Colon (tissue), 2 donors: ENCODE measurements around the gene CEP250.
"Not testable (repeated sequence)": the region's sequence is repeated elsewhere in the genome, so short reads cannot be mapped to it uniquely, and the experiment has no call there.

Source experiments
- FAIRE-seq: peaks from 2 replicates; lab custom pipeline; 2012; peaks lifted over from hg19 to GRCh38; lab: Jason Lieb, UNC
- donor health status: control.
- donor health status: control.

The CEP250 gene

DNA sequence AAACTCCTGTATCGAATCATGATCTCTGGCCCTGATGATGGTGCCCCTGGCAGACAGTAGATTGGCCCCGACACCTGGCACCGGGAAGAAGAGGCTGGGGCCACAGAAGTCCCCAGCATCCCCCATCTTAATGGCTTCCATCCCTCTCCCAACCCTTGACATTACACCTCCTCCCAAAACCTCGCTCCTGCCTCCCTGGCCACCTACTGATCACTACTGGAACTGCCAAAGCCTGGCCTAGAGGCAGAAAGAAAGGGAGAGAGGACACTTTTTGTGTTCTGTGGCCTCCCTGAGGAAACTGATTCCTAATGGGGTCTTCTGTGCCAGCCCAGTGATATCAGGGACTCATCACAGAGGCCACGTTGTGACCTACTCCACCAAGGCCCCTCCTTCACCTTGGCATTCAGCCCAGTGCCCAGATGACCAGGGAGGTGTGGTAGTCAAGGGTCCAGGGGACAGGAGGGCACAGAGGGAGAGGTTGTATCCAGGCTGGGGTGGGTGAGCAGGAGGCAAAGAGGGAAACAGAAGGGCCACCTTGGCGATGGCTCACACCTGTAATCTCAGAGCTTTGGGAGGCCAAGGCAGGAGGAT is 68.0 kb downstream of the CEP250 start:
- no peak for FAIRE-seq

DNA sequence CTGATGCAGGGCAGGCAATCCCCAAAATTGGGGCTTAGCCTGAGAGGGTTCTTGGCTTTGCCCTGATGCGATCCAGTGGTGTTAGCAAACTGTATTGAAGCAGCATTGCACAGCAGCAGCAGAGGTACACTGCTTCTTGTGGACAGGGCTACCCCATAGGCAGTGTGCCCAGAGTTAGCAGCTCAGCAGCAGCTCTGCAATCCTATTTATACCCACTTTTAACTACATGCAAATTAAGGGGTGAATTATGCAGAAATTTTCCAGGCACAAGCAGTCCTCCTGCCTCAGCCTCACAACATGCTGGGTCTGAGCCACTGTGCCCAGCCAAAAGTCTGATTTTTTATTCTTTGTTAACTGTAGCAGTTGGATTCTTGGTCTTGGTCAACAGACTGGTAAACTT is 70.2 kb downstream of the CEP250 start:
- FAIRE-seq = no peak

DNA sequence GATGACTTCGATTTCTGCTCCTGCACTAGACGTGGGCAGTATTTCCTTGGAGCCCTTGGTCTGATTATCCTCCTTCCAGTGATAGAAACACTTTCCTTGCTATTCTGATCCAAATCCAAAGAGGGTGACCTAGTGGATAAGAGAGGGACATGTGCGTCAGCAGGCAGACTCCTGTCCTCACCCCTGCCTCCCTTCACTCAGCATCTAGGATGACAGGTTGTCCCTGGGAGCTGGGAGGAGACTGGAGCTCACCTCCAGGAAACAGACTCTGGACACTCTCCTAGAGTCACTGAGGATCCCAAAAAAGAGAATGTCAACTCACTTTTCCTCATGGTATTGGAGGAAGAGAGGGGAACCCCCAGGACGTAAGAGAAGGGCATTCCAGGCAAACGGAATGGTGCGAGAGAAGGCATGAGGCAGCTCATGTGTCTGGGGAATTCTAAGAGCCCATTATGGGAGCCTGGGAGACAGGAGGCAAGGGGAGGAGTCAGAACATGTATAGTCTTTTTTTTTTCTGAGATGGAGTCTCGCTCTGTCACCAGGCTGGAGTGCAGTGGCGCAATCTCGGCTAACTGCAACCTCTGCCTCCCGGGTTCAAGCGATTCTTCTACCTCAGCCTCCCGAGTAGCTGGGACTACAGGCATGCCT is 71.8 kb downstream of the CEP250 start:
- FAIRE-seq = no peak

GRCh38 chr20:35529552-35529951 is 74.2 kb downstream of the CEP250 start, which contains the start of gene C20orf173:
Gene C20orf173, minus strand, starts transcription at chr20:35529652. Its CDS starts 279 bp downstream, at chr20:35529373.
- no peak for FAIRE-seq

DNA sequence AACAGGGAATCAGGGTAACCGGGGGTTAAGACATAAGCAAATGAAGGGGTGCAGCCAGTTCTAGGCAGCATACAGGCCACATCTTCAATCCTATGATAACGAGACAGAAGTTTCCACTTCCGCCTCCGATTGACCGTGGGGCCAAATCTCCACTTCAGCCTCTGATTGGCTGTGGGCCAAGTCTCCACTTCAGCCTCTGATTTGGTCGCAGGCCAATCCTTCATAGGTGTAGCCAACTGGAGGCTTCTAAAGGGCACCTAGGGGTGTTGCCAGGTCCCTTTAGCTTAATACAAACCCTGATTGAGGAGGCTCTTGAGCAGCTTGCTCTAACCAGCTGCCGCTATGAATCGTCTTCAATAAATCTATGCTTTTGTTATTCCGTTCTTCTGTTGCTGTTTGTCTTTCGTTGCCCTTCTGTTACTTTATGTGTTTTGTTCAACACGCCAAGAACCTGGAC is 84.4 kb downstream of the CEP250 start:
- FAIRE-seq = no peak

DNA sequence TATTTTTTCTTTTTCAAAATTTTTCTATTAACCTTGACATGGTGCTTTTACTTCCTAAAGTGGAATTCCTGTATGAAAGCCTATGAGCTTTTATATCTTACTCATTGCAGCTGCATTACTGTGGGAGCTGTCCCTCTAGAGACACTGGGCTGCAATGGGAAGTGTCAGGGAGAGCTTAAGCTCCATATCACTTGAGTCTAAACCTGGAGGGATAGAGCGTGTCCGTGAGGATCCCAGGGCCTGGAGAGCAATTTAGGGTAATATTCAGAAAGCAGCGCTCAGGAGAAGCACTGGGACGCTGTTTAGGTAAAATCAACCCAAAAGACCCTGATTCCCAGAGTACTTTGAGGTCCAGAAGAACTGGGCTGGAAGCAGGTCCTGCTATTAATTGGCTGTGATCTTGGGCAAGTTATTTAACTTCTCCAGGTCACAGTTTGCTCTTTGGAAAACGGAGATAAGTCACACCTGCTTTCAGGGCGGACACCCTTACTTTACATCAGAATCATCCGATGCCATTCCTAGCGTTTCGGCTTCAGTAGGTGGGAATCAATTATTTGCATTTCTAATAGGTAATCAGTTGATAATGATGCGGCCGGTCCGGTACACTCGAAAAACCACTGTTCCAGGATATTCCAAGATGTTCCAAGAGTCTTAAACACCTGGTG is 85.9 kb downstream of the CEP250 start:
- no peak for FAIRE-seq

- no peak for FAIRE-seq
Measured at GRCh38 chr20:35541783-35542662, 86.6 kb downstream of the CEP250 start, which contains the start of gene ERGIC3. Gene ERGIC3, plus strand, starts transcription at chr20:35542078. Its CDS starts 20 bp downstream, at chr20:35542098.

GRCh38 chr20:35542990-35543389 is 87.6 kb downstream of the CEP250 start:
- no peak for FAIRE-seq

GRCh38 chr20:35544436-35544835 is 89.0 kb downstream of the CEP250 start:
- no peak for FAIRE-seq

- FAIRE-seq = not testable (repeated sequence)
Measured at GRCh38 chr20:35544941-35545340, 89.5 kb downstream of the CEP250 start.

DNA sequence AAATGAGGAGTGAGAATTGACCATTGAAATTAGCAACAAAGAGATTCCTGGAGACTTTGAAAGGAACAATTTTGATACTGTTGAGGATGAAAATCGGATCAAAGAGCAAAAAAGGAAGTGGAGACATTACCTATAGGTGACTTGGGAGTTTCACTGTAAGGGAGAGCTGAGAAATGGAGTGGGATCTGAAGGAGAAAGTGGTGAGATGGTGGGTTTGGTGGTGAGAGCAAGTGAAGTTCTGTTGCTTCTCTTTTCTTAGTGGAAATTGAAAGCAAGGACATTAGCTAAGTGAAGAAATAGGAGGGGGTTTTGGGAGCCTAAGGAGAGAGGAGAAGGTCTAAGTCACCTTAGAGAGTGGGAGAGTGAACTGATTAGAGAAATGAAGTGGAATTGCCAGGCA is 90.7 kb downstream of the CEP250 start:
- FAIRE-seq = no peak

- no peak for FAIRE-seq
Measured at GRCh38 chr20:35547329-35547728, 91.9 kb downstream of the CEP250 start.

GRCh38 chr20:35551503-35551902 is 96.1 kb downstream of the CEP250 start:
- no peak for FAIRE-seq

DNA sequence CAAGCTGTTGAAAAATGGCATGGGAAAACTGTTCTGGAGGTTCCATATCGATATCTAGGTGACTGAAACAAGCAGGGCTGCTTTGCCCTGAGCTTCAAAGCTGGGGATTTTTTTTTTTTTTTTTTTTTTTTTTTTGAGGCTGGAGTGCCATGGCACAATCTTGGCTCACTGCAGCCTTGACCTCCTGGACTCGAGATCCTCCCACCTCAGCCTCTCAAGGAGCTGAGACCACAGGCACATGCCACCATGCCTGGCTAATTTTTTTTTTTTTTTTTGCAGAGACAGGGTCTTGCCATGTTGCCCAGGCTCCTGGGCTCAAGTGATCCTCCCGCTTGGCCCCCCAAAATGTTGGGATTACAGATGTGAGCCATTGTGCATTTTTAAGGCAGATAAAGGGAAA is 97.5 kb downstream of the CEP250 start:
- FAIRE-seq = no peak

GRCh38 chr20:35555461-35555860 is 100.1 kb downstream of the CEP250 start:
- FAIRE-seq = not testable (repeated sequence)

DNA sequence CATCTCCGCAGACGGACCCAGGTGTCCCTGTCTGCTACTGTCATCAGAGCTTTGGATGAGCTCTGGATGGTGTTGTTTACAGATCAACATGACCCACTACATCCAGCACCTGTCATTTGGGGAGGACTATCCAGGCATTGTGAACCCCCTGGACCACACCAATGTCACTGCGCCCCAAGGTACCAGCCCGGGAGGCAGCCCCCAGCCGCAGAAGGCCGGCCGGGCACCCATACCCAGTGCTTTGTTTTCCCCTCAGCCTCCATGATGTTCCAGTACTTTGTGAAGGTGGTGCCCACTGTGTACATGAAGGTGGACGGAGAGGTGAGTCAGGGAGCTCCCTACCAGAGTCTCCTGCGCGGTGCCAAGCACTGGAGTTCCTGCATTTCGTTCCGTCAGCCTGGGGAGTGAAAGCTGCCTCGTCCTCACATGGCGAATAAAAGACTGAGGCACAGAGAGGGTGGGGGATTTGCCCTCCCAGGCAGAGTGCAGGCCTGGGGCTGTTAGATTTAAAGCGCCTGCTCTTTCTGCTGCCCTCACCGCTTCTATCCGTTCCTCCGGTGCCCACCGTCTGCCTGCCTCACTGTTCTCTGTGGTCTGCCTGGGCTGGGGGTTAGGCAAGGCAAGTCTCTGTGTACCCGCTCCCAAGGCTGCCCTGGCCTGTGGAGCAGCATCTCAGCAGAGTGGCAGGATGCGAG is 100.7 kb downstream of the CEP250 start:
- FAIRE-seq = no peak

GRCh38 chr20:35556871-35557270 is 101.5 kb downstream of the CEP250 start:
- FAIRE-seq = no peak

- FAIRE-seq = no peak
Measured at GRCh38 chr20:35558451-35558850, 103.1 kb downstream of the CEP250 start.

- FAIRE-seq = no peak
Measured at GRCh38 chr20:35559042-35559693, 103.8 kb downstream of the CEP250 start.

GRCh38 chr20:35560105-35560511 is 104.7 kb downstream of the CEP250 start:
- FAIRE-seq = no peak

DNA sequence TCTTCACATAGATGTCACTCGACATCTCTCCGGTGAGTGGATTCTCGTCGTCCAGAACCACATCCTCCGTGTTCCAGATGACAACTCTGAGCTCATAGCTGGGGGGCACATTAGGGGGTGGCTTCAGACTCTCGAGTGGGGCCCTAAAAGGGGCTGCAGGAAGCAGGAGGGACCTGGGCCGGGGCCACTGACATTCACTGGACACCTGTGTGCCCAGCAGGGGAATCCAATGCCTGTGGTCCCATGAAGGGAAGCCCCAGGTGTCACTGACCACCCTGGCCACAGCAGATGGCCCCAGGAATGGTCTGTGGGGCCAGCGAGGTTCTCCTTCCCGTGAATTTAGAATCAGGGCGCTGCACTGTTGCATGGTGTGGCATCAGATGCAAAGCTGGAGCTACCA is 105.1 kb downstream of the CEP250 start:
- no peak for FAIRE-seq
